HepG2 (cell line): ENCODE data around the gene TOM1L2. TPM values are rescaled to one million over a fixed set of nuclear protein-coding genes. Genes with fewer than 3 reads are reported as not detected.

Experiments used
- PAWR ChIP-seq: sonication (generic); formaldehyde crosslinking; IDR thresholded peaks from 2 replicates; pipeline ENCODE4 v1.4.0; 2020; ENCODE audit warnings: missing genetic modification reagents, mild to moderate bottlenecking, borderline replicate concordance
- polyA plus RNA-seq, 8 experiments: library from polyadenylated mRNA; depleted of rRNA in 3 of 8; stranded (reverse) in 7 of 8; unstranded in 1 of 8; fragments of >200 nt; fragmentation: Illumina TruSeq in 4 of 8; extraction: Trizol in 4 of 8; gene quantifications; 2 replicates each; pipeline versions ENCODE4 v1.2.1 to v1.2.3, GENCODE V29; 2011 to 2016; ENCODE audit warnings: low read depth in 4 of 8, missing spikeins in 1 of 8, mixed read lengths in 1 of 8; ENCODE audit not compliant: insufficient read depth in 1 of 8
- total RNA-seq, 5 experiments: library from RNA; depleted of rRNA; stranded (reverse); fragments of >200 nt; fragmentation: Illumina TruSeq; extraction: Trizol; gene quantifications; 2 replicates each; pipeline ENCODE4 v1.2.3, GENCODE V29; 2016; ENCODE audit warnings: low read depth in 1 of 5
- TF ChIP-seq, protein P1 (sequence below): sonication (generic); formaldehyde crosslinking; IDR thresholded peaks from 2 replicates; pipeline ENCODE4 v1.5.0; 2020; ENCODE audit warnings: mild to moderate bottlenecking, missing genetic modification reagents, borderline replicate concordance
- TF ChIP-seq, protein P2 (sequence below): sonication (generic); formaldehyde crosslinking; IDR thresholded peaks from 2 replicates; pipeline ENCODE4 v1.8.0; 2022; ENCODE audit warnings: missing genetic modification reagents, mild to moderate bottlenecking, inconsistent platforms, borderline replicate concordance

The TOM1L2 gene
- total and polyA plus RNA-seq, 2 of the 13 experiments (the other 11 are each of a cell fraction or from before 2014, with no cell fraction given) = 4.7 to 7.4 TPM

DNA sequence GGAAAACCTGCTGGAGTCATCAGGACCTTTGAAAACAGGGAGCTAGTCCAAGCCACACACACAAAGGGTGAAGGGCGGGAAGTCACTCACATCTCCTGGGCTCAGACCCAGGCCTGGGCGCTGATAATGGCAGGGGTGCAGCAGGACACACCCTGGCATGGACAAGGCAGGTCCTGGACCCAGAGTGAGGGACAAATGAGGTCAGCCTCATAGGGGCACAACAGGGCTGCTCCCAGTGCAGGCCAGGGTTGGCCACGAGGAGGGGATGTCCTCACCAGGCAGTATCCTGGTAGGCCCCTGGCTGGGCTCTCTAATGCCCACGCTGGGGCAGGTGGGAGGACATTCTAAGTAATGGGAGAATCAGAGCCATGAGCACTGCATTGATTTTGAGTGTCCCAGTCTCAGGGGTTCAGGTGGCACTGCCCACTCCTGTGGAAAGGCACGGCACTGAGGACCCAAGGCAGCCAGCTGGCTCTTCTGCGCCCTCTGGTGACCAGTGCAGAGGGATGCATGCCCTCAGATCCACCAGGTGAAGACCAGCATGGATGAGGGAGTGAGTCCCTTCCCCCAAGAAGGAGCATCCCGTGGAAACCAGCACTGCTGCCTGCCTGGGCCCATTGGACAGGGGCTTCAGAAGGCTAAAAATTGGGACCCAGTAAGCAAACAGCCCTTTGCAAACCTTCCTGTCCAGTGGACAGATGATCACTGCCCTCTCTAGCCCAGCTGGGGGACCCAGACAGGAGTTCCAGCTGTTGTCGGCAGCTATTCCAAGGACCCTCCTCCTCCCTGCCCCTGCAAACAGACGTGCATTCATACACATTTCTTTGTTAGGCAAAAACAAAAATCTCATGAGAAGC is 112.1 kb downstream of the TOM1L2 start (continued):
- TF ChIP-seq, protein P1, sequence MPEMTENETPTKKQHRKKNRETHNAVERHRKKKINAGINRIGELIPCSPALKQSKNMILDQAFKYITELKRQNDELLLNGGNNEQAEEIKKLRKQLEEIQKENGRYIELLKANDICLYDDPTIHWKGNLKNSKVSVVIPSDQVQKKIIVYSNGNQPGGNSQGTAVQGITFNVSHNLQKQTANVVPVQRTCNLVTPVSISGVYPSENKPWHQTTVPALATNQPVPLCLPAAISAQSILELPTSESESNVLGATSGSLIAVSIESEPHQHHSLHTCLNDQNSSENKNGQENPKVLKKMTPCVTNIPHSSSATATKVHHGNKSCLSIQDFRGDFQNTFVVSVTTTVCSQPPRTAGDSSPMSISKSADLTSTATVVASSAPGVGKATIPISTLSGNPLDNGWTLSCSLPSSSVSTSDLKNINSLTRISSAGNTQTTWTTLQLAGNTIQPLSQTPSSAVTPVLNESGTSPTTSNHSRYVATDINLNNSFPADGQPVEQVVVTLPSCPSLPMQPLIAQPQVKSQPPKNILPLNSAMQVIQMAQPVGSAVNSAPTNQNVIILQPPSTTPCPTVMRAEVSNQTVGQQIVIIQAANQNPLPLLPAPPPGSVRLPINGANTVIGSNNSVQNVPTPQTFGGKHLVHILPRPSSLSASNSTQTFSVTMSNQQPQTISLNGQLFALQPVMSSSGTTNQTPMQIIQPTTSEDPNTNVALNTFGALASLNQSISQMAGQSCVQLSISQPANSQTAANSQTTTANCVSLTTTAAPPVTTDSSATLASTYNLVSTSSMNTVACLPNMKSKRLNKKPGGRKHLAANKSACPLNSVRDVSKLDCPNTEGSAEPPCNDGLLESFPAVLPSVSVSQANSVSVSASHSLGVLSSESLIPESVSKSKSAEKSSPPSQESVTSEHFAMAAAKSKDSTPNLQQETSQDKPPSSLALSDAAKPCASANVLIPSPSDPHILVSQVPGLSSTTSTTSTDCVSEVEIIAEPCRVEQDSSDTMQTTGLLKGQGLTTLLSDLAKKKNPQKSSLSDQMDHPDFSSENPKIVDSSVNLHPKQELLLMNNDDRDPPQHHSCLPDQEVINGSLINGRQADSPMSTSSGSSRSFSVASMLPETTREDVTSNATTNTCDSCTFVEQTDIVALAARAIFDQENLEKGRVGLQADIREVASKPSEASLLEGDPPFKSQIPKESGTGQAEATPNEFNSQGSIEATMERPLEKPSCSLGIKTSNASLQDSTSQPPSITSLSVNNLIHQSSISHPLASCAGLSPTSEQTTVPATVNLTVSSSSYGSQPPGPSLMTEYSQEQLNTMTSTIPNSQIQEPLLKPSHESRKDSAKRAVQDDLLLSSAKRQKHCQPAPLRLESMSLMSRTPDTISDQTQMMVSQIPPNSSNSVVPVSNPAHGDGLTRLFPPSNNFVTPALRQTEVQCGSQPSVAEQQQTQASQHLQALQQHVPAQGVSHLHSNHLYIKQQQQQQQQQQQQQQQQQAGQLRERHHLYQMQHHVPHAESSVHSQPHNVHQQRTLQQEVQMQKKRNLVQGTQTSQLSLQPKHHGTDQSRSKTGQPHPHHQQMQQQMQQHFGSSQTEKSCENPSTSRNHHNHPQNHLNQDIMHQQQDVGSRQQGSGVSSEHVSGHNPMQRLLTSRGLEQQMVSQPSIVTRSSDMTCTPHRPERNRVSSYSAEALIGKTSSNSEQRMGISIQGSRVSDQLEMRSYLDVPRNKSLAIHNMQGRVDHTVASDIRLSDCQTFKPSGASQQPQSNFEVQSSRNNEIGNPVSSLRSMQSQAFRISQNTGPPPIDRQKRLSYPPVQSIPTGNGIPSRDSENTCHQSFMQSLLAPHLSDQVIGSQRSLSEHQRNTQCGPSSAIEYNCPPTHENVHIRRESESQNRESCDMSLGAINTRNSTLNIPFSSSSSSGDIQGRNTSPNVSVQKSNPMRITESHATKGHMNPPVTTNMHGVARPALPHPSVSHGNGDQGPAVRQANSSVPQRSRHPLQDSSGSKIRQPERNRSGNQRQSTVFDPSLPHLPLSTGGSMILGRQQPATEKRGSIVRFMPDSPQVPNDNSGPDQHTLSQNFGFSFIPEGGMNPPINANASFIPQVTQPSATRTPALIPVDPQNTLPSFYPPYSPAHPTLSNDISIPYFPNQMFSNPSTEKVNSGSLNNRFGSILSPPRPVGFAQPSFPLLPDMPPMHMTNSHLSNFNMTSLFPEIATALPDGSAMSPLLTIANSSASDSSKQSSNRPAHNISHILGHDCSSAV = no peak
- TF ChIP-seq, protein P2, sequence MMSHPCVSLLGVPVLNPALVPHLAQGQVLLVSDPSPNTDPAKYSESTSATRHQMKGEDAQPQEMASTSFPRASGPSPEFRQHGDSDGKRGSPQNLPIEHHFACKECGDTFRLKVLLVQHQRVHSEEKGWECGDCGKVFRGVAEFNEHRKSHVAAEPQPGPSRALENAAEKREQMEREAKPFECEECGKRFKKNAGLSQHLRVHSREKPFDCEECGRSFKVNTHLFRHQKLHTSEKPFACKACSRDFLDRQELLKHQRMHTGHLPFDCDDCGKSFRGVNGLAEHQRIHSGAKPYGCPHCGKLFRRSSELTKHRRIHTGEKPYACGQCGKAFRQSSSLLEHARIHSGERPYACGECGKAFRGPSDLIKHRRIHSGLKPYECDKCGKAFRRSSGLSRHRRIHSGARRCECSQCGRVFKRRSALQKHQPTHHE (CRISPR knock-in tag) = no peak
- TF ChIP-seq PAWR (CRISPR knock-in tag) = no peak
